Activated CD8-positive, alpha-beta memory T cell treated with anti-CD3 and anti-CD28 coated beads for 48 hours (primary cell): ENCODE measurements around the gene ZNF768.
"Not testable (repeated sequence)": the region's sequence is repeated elsewhere in the genome, so short reads cannot be mapped to it uniquely, and the experiment has no call there.

Source experiments
- DNase-seq, 3 experiments: peaks; one replicate each; pipeline ENCODE4 v3.0.0-alpha.2; 2020; ENCODE audit warnings: low read depth in 2 of 3, low spot score in 2 of 3

The ZNF768 gene

GRCh38 chr16:30556125-30556473 is 29.7 kb upstream of the ZNF768 start:
- no peak for DNase-seq

DNA sequence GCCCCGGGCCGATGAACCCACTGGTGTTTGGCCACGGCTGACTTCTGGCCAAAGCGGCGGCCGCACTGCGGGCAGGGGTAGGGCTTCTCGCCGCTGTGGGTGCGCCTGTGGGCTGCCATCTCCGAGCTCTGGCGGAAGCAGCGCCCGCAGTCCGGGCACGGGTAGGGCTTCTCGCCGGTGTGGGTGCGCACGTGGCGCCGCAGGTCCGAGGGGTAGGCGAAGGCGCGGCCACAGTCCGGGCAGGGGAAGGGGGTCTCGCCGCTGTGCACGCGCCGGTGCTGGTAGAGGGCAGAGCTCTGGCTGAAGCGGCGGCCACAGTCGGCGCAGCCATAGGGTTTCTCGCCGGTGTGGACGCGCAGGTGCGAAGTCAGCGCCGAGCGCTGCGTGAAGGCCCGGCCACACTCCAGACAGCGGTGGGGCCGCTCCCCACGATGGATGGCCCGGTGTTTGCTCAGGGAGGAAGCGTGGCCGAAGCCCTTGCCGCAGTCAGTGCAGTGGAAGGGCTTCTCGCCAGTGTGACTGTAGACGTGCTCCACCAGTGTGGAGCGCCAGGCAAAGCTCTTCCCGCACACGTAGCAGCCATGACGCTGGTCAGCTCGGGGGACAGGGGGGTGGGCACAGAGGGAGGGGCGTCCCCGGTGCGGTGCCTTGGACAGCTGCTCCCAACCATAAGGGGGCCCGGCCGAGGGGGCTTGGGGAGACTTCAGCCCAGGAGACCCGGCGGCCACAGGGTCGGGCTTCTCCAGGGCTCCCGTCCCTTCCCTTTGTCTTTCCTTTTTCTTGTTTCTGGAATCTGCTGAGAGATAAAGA is 29.2 kb upstream of the ZNF768 start:
- DNase-seq: no peak

DNA sequence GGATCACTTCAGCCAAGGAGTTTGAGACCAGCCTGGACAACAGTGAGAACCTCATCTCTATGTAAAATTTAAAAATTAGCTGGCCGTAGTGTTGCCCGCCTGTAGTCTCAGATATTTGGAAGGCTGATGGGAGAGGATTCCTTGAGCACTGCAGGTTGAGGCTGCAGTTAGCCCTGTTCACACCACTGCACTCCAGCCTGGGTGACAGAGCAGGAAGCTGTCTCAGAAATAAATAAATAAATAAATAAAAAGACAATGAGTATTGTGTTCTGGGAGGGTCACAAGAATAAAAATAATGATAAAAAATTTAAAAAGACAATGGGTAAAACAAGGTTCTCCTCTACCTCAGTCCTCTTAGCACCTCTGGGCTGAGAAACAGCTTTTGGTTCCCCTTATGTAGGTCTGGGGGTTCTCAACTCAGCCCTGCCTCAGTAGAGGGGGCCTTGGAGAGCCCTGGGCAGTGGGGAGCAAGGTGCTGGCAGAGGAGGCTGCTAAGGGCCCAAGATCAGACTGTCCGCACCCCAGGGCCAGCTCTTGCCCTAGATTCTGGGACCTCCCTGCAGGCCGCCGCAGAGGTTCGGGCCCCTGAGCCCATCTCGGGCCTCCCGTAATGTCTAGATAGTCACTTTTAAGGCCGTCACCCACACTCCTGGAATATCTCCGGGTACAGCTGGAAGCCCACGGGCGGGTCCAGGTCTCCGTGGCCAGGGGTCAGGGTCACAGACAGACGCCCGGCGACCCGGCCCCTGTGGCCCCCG is 28.4 kb upstream of the ZNF768 start:
- DNase-seq: no peak

DNA sequence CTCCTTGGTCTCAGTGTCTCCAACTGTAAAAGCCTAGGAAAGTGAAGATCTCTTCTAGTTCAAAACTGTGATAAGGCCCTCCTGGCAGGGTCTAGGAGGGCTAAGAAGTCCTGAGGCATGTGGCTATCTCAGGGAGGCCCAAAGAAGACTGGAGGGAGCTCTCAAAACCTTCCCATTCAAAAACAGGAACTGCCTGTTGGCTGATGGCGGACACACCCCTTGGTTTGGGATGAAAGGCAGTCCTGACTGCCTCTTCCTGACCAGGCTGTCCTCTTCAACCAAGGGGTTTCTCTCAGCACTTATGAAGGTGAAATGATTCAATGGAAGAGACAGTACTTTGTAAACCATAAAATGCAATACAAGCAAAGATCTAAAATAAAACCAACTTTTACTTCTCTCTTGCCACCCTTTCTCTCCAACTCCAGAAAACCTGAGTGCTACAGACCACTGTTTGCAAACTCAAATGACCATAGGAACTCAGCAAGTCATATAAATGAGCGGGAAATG is 27.1 kb upstream of the ZNF768 start:
- DNase-seq: no peak

DNA sequence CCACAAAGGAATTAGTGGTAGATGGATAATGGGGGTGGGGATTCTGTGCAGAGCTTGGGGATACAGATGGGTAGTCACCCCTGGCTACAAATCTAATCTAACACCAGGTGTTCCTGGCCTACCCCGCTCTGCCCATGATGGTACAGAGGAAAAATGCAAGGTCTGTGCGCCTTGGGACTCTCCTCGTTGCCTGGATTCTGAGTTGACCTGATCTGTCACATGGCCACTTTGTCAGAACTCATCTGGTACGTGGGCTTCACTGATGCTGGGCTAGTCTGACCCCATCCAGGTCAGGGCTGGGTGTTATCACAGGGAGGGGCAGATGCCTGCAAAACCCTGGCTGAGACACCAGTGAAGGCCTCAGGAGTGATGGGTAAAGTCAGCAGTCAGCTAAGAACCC is 26.6 kb upstream of the ZNF768 start:
- DNase-seq: no peak

DNA sequence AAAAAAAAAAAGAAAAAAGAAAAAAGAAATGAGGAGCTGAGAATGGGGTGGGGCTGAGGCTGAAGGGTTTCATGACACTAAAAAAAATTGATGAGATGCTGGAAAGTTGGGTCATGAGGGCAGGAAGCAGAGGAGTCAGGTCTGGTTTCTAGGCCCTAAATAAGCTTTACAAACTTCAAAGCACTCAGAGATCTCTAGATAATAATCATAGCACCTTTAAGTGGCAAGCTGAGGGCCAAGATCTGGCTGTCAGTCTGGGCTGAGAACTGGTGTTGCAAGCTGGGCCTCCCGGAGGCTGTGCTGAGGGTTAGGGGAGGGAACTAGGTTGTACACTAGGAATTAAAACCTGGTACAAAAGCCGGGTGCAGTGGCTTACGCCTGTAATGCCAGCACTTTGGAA is 25.4 kb upstream of the ZNF768 start:
- no peak for DNase-seq

DNA sequence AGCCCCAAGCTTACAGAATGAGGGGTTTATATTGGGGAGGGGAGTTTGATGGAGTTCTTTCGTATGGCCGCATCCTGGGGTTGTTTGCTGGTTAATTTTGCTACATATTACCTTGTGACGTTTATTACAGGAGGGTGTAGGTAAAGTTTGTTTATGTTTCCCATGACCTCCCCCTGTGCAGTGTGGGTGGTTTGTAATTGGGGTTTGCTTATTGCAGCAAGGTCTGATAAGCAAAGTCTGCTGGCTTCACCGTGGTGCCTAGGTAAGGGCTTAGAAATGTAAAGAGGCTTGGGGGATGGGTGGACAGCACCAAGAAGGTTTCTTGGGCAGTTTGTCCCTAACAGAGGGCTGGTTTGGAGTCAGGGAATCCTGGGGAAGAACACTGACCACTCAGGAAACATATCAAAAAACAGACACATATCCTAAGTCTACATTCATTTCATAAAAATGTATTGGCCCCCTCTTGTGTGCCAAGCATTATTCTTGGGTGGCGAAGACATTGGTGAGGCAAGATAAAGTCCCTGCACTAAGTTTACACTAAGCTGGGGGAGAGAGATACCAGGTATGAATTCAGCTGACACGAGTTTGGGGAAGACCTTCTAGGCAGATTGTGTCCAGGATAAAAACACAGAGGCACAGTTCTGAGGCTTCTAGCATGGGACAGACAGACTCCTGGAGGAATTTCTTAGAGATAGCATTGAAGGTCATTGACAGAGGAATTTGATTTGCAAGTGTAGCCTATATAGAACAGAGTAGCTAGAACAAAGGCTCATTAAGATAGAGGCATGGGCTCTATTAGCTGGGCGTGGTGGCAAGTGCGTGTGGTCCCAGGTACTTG is 22.3 kb upstream of the ZNF768 start:
- DNase-seq: no peak

DNA sequence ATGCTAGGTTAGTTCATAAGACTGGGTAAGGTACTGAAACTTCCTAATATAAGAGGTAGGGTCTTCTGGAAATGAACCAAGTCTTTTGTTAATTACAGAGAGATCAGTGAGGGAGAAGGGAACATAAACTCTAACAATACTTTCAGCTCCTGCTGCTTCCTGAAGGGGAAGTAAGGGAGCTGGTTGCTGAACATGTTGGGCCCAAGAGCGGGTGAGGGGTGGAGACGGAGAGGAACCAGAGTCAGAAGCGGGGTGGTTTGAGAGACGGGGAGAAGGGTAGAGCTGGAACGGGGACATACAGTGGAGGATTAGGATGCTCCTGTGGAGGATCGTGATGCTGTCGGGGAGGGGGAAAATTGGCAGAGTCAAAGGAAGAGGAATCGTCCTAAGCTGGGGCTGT is 19.7 kb upstream of the ZNF768 start:
- no peak for DNase-seq

DNA sequence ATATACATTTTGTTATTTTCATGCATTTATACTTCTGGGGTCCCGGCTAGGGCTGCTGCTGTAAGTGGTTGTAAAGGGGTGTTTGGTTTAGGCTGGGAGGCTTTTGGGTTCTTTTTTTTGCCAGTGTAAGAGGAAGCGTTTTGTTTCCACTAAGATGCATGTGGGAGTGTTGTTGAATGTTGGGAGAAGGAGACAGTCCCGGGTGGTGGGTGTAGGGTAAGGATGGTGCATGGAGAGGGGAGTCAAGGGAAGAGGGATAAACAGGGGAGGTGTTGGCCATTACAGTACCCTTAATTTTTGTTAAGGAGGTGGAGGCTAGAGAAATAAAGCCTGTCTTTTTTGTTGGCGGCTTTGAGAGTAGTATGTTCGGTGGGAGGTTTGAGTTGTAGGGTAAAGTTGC is 16.7 kb upstream of the ZNF768 start:
- no peak for DNase-seq

GRCh38 chr16:30541502-30542329 is 15.3 kb upstream of the ZNF768 start:
- no peak for DNase-seq

DNA sequence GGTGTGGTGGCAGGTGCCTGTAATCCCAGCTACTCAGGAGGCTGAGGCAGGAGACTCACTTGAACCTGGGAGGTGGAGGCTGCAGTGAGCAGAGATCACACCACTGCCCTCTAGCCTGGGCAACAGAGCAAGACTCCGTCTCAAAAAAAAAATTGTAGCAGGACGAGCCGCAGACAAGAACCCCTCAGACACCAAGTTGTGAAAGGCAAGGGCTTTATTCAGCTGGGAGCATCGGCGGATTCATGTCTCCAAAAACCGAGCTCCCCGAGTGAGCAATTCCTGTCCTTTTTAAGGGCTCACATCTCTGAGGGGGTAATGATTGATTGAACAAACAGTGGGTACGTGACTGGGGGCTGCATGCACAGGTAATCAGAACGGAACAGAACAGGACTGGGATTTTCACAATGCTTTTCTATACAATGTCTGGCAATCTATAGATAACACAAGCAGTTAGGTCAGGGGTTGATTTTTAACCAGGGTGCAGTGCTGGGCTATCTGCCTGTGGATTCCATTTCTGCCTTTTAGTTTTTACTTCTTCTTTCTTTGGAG is 14.6 kb upstream of the ZNF768 start:
- not testable (repeated sequence) for DNase-seq

- not testable (repeated sequence) for DNase-seq
Measured at GRCh38 chr16:30539986-30540526, 13.7 kb upstream of the ZNF768 start.

DNA sequence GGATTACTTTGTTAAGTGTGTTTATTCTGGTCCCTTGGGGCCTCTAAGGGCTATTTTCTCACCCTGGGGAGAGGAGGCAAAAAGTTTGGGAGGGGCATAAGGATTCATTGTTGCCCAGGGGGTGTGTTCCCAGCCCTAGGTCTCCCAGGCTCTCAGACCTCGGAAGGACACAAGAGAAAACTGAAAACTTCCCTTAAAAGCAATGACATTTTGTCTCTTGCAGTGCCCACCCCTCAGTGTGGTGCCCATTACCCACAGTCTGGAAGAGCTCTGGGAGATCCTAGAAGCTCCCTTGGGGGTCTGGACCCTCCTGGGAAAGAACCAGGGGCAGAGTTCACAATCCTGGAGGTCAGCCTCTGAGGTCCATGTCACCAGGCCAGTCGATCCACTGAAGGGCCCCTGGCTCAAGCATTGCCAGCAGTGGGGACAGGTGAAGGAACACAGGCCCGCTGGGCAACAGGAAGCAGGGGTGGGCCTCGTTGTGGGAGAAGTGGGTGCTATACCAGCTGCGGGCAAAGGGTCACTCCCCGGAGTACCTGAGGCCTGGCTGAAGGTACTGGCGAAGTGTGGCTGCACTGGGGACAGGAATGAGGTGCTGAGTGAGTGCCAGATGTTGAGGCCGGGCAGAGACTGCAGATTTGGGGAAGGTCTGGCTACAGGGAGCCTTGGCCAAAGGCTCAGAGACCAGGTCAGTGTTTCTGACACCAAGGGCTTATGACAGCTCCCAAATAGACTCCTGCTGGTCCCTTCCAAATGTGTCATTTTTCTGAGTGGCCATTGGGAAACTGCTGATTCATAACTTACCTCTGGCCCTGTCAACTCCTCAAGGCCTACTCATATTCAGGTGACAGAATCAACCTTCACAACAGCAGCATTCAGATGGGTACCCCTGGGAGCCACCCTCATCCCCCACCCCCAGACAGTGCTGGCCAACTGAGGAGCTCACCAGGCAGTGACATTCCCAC is 12.9 kb upstream of the ZNF768 start:
- no peak for DNase-seq

- not testable (repeated sequence) for DNase-seq
Measured at GRCh38 chr16:30536391-30537024, 10.1 kb upstream of the ZNF768 start.

- DNase-seq: peak in 2 of 3 experiments; percentile 58
Measured at GRCh38 chr16:30535777-30536190, 9.4 kb upstream of the ZNF768 start.

- no peak for DNase-seq
Measured at GRCh38 chr16:30535106-30535776, 8.9 kb upstream of the ZNF768 start.

DNA sequence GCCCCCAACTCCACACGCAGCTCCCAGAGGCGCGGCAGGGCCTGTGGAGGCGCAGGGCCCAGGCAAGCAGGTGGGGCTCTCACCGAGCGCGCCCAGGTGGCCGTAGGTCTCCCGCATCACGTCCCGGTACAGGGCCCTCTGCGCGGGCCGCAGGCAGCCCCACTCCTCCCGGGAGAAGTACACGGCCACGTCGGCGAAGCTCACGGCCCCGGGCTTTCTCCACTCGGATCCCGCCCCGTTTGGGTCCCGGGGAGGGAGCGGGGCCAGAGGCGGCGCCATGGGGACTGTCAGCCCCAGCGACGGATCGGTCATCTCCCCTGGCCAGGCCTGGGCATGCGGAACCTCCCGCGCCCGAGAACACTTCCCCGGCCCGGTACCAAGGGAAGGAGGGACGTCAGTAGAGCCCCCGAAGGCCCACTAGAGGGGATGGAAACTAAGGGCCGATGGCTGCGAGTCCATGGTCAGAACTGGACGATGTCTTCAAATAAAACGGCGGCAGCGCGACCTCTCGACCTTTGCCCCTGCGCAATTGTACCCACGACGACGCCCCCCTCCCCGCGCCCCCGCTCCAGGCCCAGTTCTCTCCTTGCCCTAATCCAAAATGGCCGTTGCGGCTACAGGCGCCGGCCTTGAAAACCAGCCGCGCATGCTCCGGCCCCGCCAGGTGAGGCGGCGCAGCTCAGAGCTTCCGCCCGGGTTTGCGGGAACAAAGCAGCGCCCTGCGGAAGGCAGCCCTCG is 8.2 kb upstream of the ZNF768 start, which contains the start of gene ZNF747:
ZNF747 (minus strand) TSS at position 491 of the 738 bp plus-strand sequence; CDS start at position 312, 179 bp downstream.
- DNase-seq: peak; percentile 75 to 82 (median 79)
